SKM-1 (cell line): Measurements from ENCODE around the gene PLXDC2.
"Not testable (repeated sequence)": the region's sequence is repeated elsewhere in the genome, so short reads cannot be mapped to it uniquely, and the experiment has no call there.

Experiments used
- DNase-seq: peaks from one replicate; lab custom pipeline; 2025; ENCODE audit not compliant: unreplicated experiment; lab: John Stamatoyannopoulos, UW

The PLXDC2 gene

GRCh38 chr10:20173046-20173445 lies 356.8 kb downstream of the PLXDC2 start:
- DNase-seq = no peak

GRCh38 chr10:20175719-20176118 lies 359.5 kb downstream of the PLXDC2 start:
- DNase-seq = no peak

DNA sequence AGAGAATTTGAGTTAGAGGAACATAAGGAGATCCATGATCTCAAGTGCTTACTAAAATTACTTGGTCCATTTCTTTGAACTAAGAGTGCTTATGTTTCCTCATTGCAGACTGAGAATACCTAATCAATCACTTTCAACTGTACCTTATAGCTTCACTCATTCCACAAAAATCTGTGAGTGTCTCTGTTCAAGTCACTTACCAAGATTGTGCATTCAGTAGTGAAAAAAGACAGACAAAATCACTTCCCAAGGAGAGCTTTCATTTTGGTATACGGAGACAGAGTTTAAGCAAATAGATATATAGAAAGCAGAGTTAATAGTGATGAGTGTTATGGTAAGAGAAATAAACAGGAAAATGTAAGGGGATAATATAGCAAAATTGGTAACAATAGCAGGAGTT lies 364.5 kb downstream of the PLXDC2 start:
- no peak for DNase-seq

DNA sequence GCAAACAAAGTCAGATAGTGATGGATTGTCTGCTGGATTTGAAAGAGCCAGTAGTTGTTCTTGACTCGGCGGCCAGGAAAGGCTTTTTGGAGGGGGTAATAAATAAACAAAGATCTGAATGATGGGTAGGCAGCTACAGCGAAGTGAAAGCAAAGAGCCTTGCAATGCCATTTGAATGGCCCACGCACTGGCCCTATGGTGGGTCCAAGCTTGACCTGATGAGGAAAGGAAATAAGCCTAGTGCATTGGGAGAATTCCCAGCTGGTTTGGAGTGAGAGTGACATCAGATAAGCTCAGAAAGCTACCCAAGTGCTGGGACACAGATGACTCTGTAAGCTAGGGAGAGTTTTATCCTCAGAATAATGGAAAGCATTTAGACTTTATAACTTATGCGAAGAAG lies 365.2 kb downstream of the PLXDC2 start:
- no peak for DNase-seq

GRCh38 chr10:20185116-20185515 lies 368.9 kb downstream of the PLXDC2 start:
- no peak for DNase-seq

DNA sequence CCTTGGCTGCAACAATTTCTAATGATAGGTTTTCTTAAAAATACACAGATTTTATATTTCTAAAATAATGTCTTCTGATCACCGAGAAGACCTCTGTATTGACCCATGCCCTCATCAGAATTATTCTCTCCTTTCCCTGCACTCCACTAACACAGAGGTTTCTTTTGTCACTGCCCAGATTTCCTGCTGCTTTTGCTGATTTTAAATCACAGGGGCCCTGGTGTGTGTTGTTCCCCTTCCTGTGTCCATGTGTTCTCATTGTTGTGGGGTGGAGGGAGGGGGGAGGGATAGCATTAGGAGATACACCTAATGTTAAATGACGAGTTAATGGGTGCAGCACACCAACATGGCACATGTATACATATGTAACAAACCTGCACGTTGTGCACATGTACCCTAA lies 375.2 kb downstream of the PLXDC2 start:
- DNase-seq = not testable (repeated sequence)

- no peak for DNase-seq
Measured at GRCh38 chr10:20195076-20195475, 378.8 kb downstream of the PLXDC2 start.

- DNase-seq = no peak
Measured at GRCh38 chr10:20200758-20201157, 384.5 kb downstream of the PLXDC2 start.

GRCh38 chr10:20202337-20202736 lies 386.1 kb downstream of the PLXDC2 start:
- DNase-seq = peak; percentile 7

GRCh38 chr10:20207653-20208052 lies 391.4 kb downstream of the PLXDC2 start:
- DNase-seq = no peak

- not testable (repeated sequence) for DNase-seq
Measured at GRCh38 chr10:20209098-20209497, 392.9 kb downstream of the PLXDC2 start.

GRCh38 chr10:20215547-20216152 lies 399.4 kb downstream of the PLXDC2 start:
- DNase-seq = no peak

GRCh38 chr10:20221356-20221755 lies 405.1 kb downstream of the PLXDC2 start:
- no peak for DNase-seq

DNA sequence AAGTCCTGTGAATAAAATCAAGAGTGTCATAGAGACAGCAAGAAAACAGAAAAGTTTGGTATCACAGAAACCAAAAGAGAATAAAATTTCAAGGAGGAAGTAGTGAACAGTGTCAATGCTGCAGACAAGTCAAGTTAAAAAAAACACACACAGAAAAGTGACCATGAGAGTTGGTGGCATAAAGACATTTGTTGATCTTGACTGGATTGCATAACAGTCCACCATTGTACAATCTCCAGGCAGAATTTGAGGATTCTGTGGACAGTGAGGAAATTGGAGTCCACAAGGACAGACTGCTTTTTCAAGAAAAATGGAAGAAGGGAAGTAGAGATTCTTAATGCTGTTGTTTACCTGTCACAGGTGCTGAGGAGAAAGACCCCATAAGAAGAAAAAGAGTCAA lies 412.5 kb downstream of the PLXDC2 start:
- no peak for DNase-seq

DNA sequence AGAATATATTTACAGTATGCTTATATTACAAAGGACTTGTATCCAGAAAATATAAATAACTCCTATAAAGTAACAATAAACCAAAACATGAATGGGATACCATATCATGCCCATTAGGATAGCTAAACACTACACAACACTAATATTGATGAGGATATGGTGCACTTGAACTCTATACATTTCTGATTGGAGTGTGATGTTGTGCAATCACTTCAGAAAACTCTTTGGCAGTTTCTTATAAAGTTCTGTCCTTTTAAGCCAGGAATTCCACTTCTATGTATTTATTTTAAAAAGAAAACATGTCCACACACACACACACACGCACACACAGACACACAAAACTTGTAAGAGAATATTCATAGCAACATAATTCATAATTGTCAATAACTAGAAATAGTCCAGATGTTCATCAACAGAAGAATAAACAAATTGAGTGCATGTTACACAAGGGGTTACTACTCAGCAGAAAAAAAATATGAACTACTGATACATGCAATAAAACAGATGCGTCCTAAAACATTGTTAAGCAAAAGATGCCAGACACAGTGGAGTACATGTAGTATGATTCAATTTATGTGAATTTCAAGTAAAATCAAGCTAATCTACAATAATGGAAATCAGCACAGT lies 416.0 kb downstream of the PLXDC2 start:
- DNase-seq = no peak

- no peak for DNase-seq
Measured at GRCh38 chr10:20233423-20233822, 417.2 kb downstream of the PLXDC2 start.

DNA sequence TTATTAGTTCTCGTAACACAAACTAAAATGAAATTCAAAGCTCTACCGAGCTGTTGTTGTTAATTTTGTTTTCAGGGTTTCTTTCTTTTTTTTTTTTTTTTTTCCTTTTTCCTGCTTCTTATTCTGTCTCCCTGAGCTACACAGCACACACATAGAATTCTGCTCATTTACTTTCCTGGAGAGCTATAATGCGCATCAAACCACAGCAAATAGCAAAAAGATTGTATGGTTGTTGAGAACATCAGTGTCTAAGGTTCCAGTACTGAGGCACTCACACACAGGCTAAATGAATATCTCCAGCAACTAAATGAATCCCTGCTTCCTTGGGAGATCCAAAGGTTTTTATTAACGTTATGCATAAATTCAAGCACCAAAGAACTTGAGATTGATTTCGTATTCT lies 418.3 kb downstream of the PLXDC2 start:
- no peak for DNase-seq

DNA sequence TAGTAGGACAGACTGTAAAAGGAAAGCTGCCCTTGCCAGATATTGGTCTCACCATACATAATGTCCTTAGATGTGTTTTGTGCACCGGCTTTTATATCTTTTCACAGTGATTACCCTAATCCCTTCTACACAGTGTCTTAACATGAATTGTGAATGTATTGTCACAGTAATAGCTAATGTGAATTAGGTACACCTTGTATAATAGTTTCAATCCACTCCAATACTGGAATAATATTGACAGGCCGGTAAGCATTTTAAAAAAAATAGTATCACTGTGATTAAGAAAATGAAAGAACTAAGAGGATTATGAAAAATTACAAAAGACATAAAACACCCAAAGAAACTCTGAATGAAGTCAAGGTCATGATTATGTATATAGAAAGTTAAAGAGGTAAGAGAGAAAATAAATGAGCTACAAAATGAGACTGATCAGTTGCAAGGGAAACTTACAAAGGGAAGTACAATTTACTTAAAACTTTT lies 420.9 kb downstream of the PLXDC2 start:
- no peak for DNase-seq

DNA sequence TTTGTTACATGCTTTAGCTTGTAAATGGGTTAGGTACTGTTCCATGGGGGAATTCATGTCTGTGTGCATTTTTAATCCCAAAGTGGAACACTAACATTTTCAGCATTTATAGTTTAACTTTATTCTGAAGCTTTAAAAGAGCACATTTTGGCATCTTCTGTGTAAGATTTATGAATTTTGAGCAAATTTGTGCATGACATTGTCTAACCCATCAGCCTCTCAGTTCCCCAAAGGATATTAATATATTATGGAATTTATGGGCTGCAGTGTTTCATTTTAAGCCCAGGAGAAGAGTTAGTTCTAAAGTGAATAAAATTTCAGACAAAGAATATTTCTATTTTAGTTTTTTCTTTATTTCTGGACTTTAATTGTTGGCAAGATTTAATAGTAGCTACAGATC lies 421.4 kb downstream of the PLXDC2 start:
- DNase-seq = no peak

DNA sequence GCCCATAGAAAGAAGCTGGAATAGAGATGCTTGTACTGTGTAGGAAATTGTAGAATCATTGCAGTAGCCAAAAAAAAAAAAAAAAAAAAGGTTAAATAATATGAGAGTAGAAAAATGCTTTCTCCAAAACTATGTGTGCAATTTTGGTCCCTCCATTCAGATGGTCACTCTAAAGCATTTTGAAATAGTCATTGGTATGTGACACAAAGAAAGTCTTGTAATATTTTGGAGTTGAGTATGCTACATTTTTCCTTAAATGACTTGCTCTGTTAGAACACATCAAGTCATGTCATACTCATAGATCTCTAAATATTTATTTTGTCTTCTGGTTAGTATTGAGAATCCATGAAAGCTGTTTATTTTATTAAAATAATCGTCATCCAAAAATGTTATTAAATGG lies 424.4 kb downstream of the PLXDC2 start:
- no peak for DNase-seq

- DNase-seq = no peak
Measured at GRCh38 chr10:20247454-20247853, 431.2 kb downstream of the PLXDC2 start.

DNA sequence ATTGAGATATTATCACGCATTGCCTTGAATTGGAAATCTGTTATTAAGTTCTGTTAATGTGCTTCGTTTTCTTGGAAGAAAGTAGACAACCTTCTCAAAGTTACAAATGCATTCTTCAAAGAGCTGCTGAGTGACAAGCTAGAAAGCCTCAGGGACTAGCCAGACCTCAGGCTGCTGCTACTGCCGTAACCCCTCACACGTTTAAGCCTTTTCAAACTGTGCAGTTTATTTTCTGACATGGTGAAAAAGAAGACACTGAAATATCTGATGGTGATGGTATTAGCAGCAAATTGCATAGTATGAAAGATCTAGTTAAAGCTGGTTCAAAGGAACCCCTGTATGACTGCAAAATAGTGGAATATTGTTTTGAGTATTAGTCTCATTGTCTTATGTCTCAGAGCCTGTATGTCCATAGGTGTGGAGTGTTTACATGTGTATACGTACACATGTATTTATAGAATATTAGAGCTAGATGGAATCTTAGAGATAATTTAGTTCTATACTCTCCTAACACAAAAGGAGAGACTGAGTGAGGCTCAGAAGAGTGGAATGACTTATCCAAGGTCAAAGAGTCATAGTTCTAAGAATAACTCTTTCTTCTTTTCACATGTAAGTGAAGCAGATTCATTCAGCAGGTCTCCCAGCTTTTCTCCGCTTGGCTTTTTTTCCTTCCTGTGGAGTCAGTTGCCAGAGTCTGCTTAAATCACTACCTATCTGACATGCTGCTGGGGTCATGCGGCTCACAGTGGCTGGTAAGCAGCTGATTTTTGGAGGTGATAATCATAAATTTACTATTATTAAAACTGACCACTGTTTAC lies 431.9 kb downstream of the PLXDC2 start:
- no peak for DNase-seq
